NCI-H2171 (cell line): ENCODE measurements around the gene OCSTAMP.

Experiments used
- DNase-seq: peaks from one replicate; lab custom pipeline; 2025; lab: John Stamatoyannopoulos, UW

Gene OCSTAMP

DNA sequence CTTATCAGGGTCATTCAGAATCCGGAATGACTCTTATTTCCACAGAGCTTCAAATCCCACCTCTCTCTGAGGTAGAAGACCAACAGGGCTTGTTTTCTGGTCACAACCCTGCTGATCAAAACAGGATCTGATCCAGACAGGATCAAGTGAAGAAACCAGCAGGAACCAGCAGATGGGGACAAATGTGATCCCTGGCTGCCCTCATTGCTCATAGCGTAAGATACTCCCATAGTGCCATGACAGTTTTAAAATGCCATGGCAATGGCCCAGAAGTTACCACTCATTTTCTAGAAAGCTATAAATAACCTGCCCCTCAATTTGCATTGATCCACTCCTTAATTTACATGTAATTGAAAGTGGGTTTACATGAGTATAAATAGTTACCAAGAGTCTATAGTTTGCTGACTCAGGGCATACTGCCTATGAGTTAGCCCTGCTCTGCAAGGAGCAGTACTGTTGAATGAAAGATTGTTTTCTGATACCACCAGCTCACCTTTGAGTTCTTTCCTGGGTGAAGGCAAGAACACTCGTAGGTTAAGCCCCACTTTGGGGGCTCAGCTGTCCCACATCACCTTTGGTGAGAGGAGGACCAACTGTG lies 30.9 kb downstream of the OCSTAMP start:
- no peak for DNase-seq

GRCh38 chr20:46512943-46513844 lies 37.3 kb downstream of the OCSTAMP start, which contains the start of gene ZNF334:
ZNF334 (minus strand) TSS chr20:46513559; CDS start chr20:46512102, 1,457 bp downstream.
- peak; percentile 93 for DNase-seq

GRCh38 chr20:46509523-46509922 lies 40.9 kb downstream of the OCSTAMP start:
- DNase-seq: peak; percentile 63

DNA sequence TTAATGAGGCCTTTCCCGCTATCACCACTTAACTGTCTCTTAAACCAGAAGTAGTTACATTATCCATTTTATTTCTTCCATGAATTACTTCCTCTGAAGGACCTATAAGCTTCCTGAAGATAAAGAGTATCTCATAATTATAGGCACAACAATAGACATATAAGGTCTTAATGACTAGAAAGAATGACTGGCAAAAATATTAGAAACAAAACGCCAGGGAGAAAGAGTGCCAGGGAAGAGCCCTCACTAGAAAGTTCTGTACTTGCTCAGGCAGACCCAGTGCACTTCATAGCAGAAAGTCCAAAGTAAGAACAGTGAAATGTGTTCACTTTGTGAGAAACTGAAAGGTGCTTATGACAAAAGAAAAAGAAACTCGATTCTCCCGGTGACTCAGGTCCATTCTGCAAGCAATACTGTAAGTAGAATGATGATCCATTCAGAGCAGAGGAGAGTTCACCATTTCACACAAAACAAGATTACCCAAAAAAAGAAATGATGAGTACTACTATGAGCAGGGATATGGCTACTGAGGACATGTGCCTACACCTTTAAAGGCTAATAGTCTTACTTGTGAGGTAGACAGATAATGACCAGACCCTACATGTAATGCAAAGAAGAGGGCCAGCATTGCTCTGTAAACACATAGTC lies 42.6 kb downstream of the OCSTAMP start:
- no peak for DNase-seq

GRCh38 chr20:46505506-46505905 lies 44.9 kb downstream of the OCSTAMP start:
- DNase-seq: no peak

DNA sequence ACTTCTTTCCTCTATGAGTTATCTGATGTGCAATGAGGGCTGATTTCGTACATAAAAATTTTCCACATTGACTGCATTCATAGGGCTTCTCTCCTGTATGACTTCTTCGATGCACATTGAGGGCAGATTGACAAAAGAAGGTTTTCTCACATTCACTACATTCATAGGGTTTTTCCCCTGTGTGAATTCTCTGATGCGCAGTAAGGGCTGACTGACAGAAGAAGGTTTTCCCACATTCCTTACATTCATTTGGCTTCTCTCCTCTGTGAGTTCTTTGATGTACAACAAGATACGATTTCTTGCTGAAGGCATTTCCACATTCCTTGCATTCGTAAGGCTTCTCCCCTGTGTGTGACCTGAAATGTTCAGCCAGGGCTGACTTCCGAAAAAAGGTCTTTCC lies 48.5 kb downstream of the OCSTAMP start:
- DNase-seq: no peak

DNA sequence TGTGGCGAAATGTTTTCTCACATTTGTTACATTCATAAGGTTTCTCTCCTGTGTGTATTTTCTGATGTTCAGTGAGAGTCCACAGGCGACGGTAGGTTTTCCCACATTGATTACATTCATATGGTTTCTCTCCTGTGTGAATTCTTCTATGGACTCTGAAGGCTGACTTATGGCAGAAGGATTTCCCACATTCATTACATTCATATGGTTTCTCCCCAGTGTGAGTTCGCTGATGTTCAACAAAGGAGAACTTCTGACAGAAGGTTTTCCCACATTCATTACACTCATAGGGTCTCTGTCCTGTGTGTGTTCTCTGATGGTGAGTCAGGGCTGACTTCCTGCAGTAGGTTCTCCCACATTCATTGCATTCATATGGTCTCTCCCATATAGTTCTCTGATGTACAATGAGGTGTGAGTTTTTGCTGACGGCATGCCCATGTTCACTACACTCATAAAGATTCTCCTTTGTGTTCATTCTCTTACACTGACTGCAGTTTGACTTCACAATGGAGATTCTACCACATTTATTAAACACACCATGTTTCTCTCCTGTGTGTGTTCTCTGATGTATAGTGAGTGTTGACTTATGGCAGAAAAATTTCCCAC lies 49.0 kb downstream of the OCSTAMP start:
- no peak for DNase-seq

GRCh38 chr20:46494077-46494476 lies 56.4 kb downstream of the OCSTAMP start:
- peak; percentile 42 for DNase-seq

GRCh38 chr20:46491354-46491753 lies 59.1 kb downstream of the OCSTAMP start:
- DNase-seq: no peak
